Mesenteric fat pad (tissue), 1 donor: ENCODE data around the gene SEMA3F. TPM values are rescaled to one million over a fixed set of nuclear protein-coding genes. Genes with fewer than 3 reads are reported as not detected.

ENCODE experiments used
- DNase-seq: peaks from one replicate; pipeline ENCODE4 v3.0.0-alpha.2; 2020; ENCODE audit warnings: low spot score
- microRNA-seq: library from miRNA; unstranded; fragments of <30 nt; microRNA quantifications from one replicate; pipeline ENCODE4 v1.2.0, GENCODE V29; 2020; ENCODE audit warnings: borderline number of aligned reads
- total RNA-seq: library from RNA; stranded (reverse); fragmentation: NEBNext Ultra II Directional; extraction: Animal tissue kit (Norgen Biotek cat#: 25700); gene quantifications from one replicate; pipeline ENCODE4 v1.2.1, GENCODE V29; 2021
- donor health status: DM: yes; HTN: yes; CAD: no.

Gene SEMA3F
- total RNA-seq, 1 donor from 2014 or later = 51.5 TPM

GRCh38 chr3:50230794-50231125 lies 75.6 kb downstream of the SEMA3F start:
- no peak for DNase-seq

GRCh38 chr3:50231581-50231980 lies 76.5 kb downstream of the SEMA3F start:
- no peak for DNase-seq

GRCh38 chr3:50232303-50232702 lies 77.2 kb downstream of the SEMA3F start:
- DNase-seq = no peak

- DNase-seq = no peak
Measured at GRCh38 chr3:50233176-50233575, 78.1 kb downstream of the SEMA3F start.

GRCh38 chr3:50235716-50236483 lies 80.8 kb downstream of the SEMA3F start, which contains the start of gene GNAI2:
Gene GNAI2, plus strand, starts transcription at chr3:50236204. Its CDS starts 132 bp downstream, at chr3:50236336.
- DNase-seq = peak; percentile 100

- no peak for DNase-seq
Measured at GRCh38 chr3:50236484-50237132, 81.5 kb downstream of the SEMA3F start.

- DNase-seq = no peak
Measured at GRCh38 chr3:50237133-50237651, 82.1 kb downstream of the SEMA3F start.

- DNase-seq = peak; percentile 94
Measured at GRCh38 chr3:50237754-50238548, 82.8 kb downstream of the SEMA3F start.

GRCh38 chr3:50238549-50239026 lies 83.5 kb downstream of the SEMA3F start:
- peak; percentile 95 for DNase-seq

Small RNA genes lying within 50 kb of the gene (microRNA-seq; reads per million reads assigned to microRNA genes)
- gene MIR566 (not detected), gene MIR5787 (not detected)

Other genes starting within 250 kb of the SEMA3F start
- 9.8 TPM for gene MON1A, start 225.5 kb upstream of the SEMA3F start, total RNA-seq
- 79.6 TPM for gene RBM6, start 215.2 kb upstream of the SEMA3F start, total RNA-seq
- 132 TPM for gene RBM5, start 66.4 kb upstream of the SEMA3F start, total RNA-seq
- not detected for gene GNAT1, start 36.3 kb downstream of the SEMA3F start, total RNA-seq
- gene SLC38A3, start 49.9 kb downstream of the SEMA3F start, total RNA-seq = 0.39 TPM
- gene GNAI2, start 80.9 kb downstream of the SEMA3F start, total RNA-seq = 309 TPM
- 22.1 TPM for gene SEMA3B, start 113.8 kb downstream of the SEMA3F start, total RNA-seq
- not detected for gene LSMEM2, start 123.8 kb downstream of the SEMA3F start, total RNA-seq
- gene IFRD2, start 137.1 kb downstream of the SEMA3F start, total RNA-seq = 105 TPM
- 1.4 TPM for gene HYAL3, start 144.1 kb downstream of the SEMA3F start, total RNA-seq
- gene NAA80, start 144.1 kb downstream of the SEMA3F start, total RNA-seq = 10.2 TPM
- gene HYAL1, start 148.2 kb downstream of the SEMA3F start, total RNA-seq = 11.2 TPM
- 118 TPM for gene HYAL2, start 167.4 kb downstream of the SEMA3F start, total RNA-seq
- gene TUSC2, start 172.9 kb downstream of the SEMA3F start, total RNA-seq = 27.4 TPM
- gene RASSF1, start 185.5 kb downstream of the SEMA3F start, total RNA-seq = 45.3 TPM
- 0.71 TPM for gene ZMYND10, start 190.4 kb downstream of the SEMA3F start, total RNA-seq
- gene NPRL2, start 195.5 kb downstream of the SEMA3F start, total RNA-seq = 17.3 TPM
- 18.1 TPM for gene CYB561D2, start 195.5 kb downstream of the SEMA3F start, total RNA-seq
- 45.6 TPM for gene TMEM115, start 204.2 kb downstream of the SEMA3F start, total RNA-seq